Measurements from ENCODE around the gene C4BPA.

The C4BPA gene

GRCh38 chr1:207076181-207076955 lies 27.7 kb upstream of the C4BPA start:
- TF ChIP-seq, protein P1, sequence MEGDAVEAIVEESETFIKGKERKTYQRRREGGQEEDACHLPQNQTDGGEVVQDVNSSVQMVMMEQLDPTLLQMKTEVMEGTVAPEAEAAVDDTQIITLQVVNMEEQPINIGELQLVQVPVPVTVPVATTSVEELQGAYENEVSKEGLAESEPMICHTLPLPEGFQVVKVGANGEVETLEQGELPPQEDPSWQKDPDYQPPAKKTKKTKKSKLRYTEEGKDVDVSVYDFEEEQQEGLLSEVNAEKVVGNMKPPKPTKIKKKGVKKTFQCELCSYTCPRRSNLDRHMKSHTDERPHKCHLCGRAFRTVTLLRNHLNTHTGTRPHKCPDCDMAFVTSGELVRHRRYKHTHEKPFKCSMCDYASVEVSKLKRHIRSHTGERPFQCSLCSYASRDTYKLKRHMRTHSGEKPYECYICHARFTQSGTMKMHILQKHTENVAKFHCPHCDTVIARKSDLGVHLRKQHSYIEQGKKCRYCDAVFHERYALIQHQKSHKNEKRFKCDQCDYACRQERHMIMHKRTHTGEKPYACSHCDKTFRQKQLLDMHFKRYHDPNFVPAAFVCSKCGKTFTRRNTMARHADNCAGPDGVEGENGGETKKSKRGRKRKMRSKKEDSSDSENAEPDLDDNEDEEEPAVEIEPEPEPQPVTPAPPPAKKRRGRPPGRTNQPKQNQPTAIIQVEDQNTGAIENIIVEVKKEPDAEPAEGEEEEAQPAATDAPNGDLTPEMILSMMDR (IDR thresholded peaks at IDR 0.05; ENCODE audit: insufficient read depth, low read depth, low read length, missing control alignments) = no peak

DNA sequence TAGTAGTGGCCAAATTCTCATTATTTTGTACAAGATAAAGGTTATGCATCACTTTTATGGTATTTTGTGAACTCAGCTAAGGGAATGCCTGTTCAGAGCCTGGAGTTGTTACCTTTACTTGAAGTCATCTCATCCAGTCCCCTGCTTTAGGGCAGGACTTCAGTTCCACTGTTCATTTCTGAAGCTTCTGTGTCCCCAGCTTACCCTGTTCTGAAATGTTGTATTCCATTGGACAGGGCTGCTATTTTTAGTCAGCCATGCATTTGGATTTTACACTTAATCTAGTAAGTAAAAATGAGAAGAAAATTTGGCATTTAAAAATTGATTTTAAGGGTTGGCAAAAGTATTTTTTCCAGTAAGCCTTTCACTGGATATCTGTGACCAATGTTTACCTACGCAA lies 27.0 kb upstream of the C4BPA start:
- no peak overlapping the region for H3K4me3 ChIP-seq (ENCODE audit: low read length)
- TF ChIP-seq, protein P1 (IDR thresholded peaks at IDR 0.05; ENCODE audit: insufficient read depth, low read depth, low read length, missing control alignments) = no peak
- no peak for DNase-seq (ENCODE audit: low read depth)

More at GRCh38 chr1:207076181-207076955, 27.7 kb upstream of the C4BPA start:
- DNase-seq (ENCODE audit: low read depth) = peak; percentile 37
- no peak overlapping the region for H3K4me3 ChIP-seq (ENCODE audit: low read length)

DNA sequence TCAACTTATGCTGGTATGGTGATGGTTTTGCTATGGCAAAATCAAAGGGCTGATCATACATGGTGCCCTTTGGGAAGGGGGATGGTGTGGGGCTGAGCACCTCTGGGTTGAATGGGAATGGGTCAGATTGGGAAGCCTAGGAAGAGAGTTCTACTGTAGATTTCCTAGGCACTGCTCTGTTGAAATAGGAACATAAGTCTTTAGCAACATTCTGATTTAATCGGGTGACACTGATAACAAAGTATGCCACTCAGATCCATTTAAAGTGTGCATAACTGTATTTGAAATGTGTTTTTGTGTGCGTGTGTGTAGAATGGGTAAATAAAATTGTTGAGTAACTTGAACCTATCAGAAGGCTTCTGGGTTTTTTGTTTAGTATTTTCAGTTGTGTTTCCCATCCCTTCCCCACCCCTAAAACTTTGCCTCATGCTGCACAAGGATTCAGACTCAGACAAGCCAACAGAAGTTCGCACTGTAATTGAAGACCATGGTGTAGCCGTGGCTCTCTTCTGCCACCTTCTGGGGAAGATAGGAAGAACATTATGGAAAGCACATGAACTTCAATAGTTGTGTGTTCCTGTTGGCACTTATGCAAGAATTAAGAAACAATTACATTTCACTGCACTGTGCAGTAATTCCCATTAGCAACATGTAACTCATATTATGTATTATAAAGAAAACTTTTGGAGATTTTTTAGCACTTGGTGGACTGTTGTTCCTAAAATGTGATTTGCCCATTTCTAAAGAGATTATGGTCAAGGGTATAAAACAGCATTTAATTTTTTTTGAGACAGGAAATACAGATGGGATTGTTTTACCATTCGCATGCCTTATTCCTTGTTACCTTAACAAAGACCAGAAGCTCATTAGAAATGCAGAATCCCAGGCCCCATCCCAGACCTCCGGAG lies 26.3 kb upstream of the C4BPA start:
- TF ChIP-seq, protein P1 (IDR thresholded peaks at IDR 0.05; ENCODE audit: insufficient read depth, low read depth, low read length, missing control alignments) = peak; percentile 98
- H3K4me3 ChIP-seq (ENCODE audit: low read length) = no peak overlapping the region
- DNase-seq (ENCODE audit: low read depth) = peak; percentile 89

- TF ChIP-seq, protein P1 (IDR thresholded peaks at IDR 0.05; ENCODE audit: insufficient read depth, low read depth, low read length, missing control alignments) = no peak
- no peak for DNase-seq (ENCODE audit: low read depth)
- H3K4me3 ChIP-seq (ENCODE audit: low read length) = no peak overlapping the region
Observed at GRCh38 chr1:207078578-207079132, 25.4 kb upstream of the C4BPA start.

- TF ChIP-seq, protein P1 (IDR thresholded peaks at IDR 0.05; ENCODE audit: insufficient read depth, low read depth, low read length, missing control alignments) = no peak
- DNase-seq (ENCODE audit: low read depth) = no peak
- H3K4me3 ChIP-seq (ENCODE audit: low read length) = no peak overlapping the region
Observed at GRCh38 chr1:207079706-207080241, 24.3 kb upstream of the C4BPA start.

GRCh38 chr1:207081088-207081487 lies 22.9 kb upstream of the C4BPA start:
- TF ChIP-seq, protein P1 (IDR thresholded peaks at IDR 0.05; ENCODE audit: insufficient read depth, low read depth, low read length, missing control alignments) = no peak
- no peak overlapping the region for H3K4me3 ChIP-seq (ENCODE audit: low read length)
- DNase-seq (ENCODE audit: low read depth) = no peak
